Naive B cell (primary cell): ENCODE data around the gene CP. TPM values are rescaled to one million over a fixed set of nuclear protein-coding genes. Genes with fewer than 3 reads are reported as not detected.
"Not testable (repeated sequence)": the region's sequence is repeated elsewhere in the genome, so short reads cannot be mapped to it uniquely, and the experiment has no call there.

Experiments used
- ATAC-seq, 2 donors: fragments of 150-1000 bp; cut with Tn5 transposase; 2 replicates each; pipeline ENCODE4 v1.10.0; 2021; ENCODE audit warnings: low read depth in 2 of 2, mild to moderate bottlenecking in 2 of 2, moderate library complexity in 2 of 2
- DNase-seq: peaks from one replicate; pipeline ENCODE4 v3.0.0; 2022
- H3K27ac Mint-ChIP-seq, 6 donors: one replicate each; pipeline ENCODE4 v1.8.0; 2020 to 2022; ENCODE audit warnings: mild to moderate bottlenecking in 6 of 6, mixed read lengths in 6 of 6, moderate library complexity in 5 of 6, inconsistent platforms in 2 of 6
- H3K27me3 Mint-ChIP-seq, 3 donors: one replicate each; pipeline ENCODE4 v1.8.0; 2021 to 2022; ENCODE audit warnings: mixed read lengths in 3 of 3, mild to moderate bottlenecking in 1 of 3
- H3K36me3 Mint-ChIP-seq, 2 donors: one replicate each; pipeline ENCODE4 v1.8.0; 2020 to 2022; ENCODE audit warnings: mixed read lengths in 2 of 2, inconsistent platforms in 1 of 2, mild to moderate bottlenecking in 1 of 2
- H3K4me1 Mint-ChIP-seq, 3 donors: one replicate each; pipeline ENCODE4 v1.8.0; 2020 to 2022; ENCODE audit warnings: mixed read lengths in 3 of 3, inconsistent platforms in 1 of 3, mild to moderate bottlenecking in 1 of 3, moderate library complexity in 1 of 3
- H3K4me3 Mint-ChIP-seq, 8 donors: one replicate each; pipeline ENCODE4 v1.8.0; 2020 to 2022; ENCODE audit warnings: mild to moderate bottlenecking in 8 of 8, mixed read lengths in 8 of 8, moderate library complexity in 8 of 8, inconsistent platforms in 2 of 8
- H3K9me3 Mint-ChIP-seq, 7 donors: one replicate each; pipeline ENCODE4 v1.8.0; 2020 to 2022; ENCODE audit warnings: mixed read lengths in 7 of 7, mild to moderate bottlenecking in 5 of 7, inconsistent platforms in 2 of 7, moderate library complexity in 1 of 7
- polyA plus RNA-seq, 6 donors: library from polyadenylated mRNA; unstranded; fragments of 300-500 nt; fragmentation: Illumina TruSeq; gene quantifications; one replicate each; pipeline ENCODE4 v1.2.3, GENCODE V29; 2021; ENCODE audit warnings: low read depth in 6 of 6

Gene CP
- polyA plus RNA-seq, 6 donors from 2014 or later: 0.36 to 1.1 (median 0.63) TPM; not detected in 2

GRCh38 chr3:149245738-149246451 is 24.3 kb upstream of the CP start:
- peak overlapping the region; percentile 51 to 94 (median 77) for H3K27ac Mint-ChIP-seq
- peak; percentile 66 to 69 for ATAC-seq
- no peaks in the 10 kb centered on the region for H3K9me3 Mint-ChIP-seq
- H3K4me3 Mint-ChIP-seq: peak overlapping the region; percentile 4 to 89 (median 64)
- peaks cover 0 to 5% (median 0%) of the 10 kb centered on the region in 3 donors for H3K27me3 Mint-ChIP-seq
- peak; percentile 44 for DNase-seq
- H3K36me3 Mint-ChIP-seq: no peaks in the 10 kb centered on the region
- H3K4me1 Mint-ChIP-seq: peaks cover 47 to 57% (median 55%) of the 10 kb centered on the region in 3 donors

- Mint-ChIP-seq H3K36me3 (no peaks in the 10 kb centered on the region), H3K9me3 (no peaks in the 10 kb centered on the region), H3K4me3 (peak overlapping the region in 4 of 8 donors; percentile 3 to 75 (median 38)), H3K4me1 (peaks cover 38 to 49% (median 44%) of the 10 kb centered on the region in 3 donors), H3K27ac (peak overlapping the region in 4 of 6 donors; percentile 7 to 83 (median 38)), H3K27me3 (no peaks in the 10 kb centered on the region)
- peak; percentile 92 to 93 for ATAC-seq
- peak; percentile 70 for DNase-seq
Observed at GRCh38 chr3:149243540-149243939, 21.9 kb upstream of the CP start.

GRCh38 chr3:149239357-149239936 is 17.8 kb upstream of the CP start:
- H3K27me3 Mint-ChIP-seq: no peaks in the 10 kb centered on the region
- H3K4me1 Mint-ChIP-seq: peaks cover 17 to 21% (median 18%) of the 10 kb centered on the region in 3 donors
- H3K27ac Mint-ChIP-seq: no peak overlapping the region
- no peaks in the 10 kb centered on the region for H3K36me3 Mint-ChIP-seq
- ATAC-seq (no peak), DNase-seq (no peak)
- H3K9me3 Mint-ChIP-seq: peaks cover 0 to 2% (median 0%) of the 10 kb centered on the region in 7 donors
- no peak overlapping the region for H3K4me3 Mint-ChIP-seq

- H3K36me3 Mint-ChIP-seq, H3K27ac Mint-ChIP-seq, H3K4me3 Mint-ChIP-seq, ATAC-seq, H3K9me3 Mint-ChIP-seq, DNase-seq, H3K27me3 Mint-ChIP-seq: not testable (repeated sequence)
- H3K4me1 Mint-ChIP-seq: peaks cover 6 to 11% (median 10%) of the 10 kb centered on the region in 3 donors
Observed at GRCh38 chr3:149238268-149238667, 16.6 kb upstream of the CP start.

- Mint-ChIP-seq H3K27ac (no peak overlapping the region), H3K36me3 (no peaks in the 10 kb centered on the region), H3K4me1 (peaks cover 0 to 5% (median 4%) of the 10 kb centered on the region in 3 donors), H3K27me3 (peaks cover 0 to 5% (median 0%) of the 10 kb centered on the region in 3 donors), H3K9me3 (peaks cover 0 to 2% (median 0%) of the 10 kb centered on the region in 7 donors), H3K4me3 (no peak overlapping the region)
- DNase-seq (no peak), ATAC-seq (no peak)
Observed at GRCh38 chr3:149235599-149236424, 14.2 kb upstream of the CP start.

- no peak overlapping the region for H3K27ac Mint-ChIP-seq
- ATAC-seq (no peak), DNase-seq (no peak)
- H3K4me1 Mint-ChIP-seq: peaks cover 0 to 5% (median 4%) of the 10 kb centered on the region in 3 donors
- peaks cover 0 to 5% (median 3%) of the 10 kb centered on the region in 3 donors for H3K27me3 Mint-ChIP-seq
- H3K36me3 Mint-ChIP-seq: no peaks in the 10 kb centered on the region
- H3K4me3 Mint-ChIP-seq: no peak overlapping the region
- H3K9me3 Mint-ChIP-seq: peaks cover 0 to 2% (median 0%) of the 10 kb centered on the region in 7 donors
Observed at GRCh38 chr3:149234671-149235245, 13.1 kb upstream of the CP start.

- Mint-ChIP-seq H3K36me3 (no peaks in the 10 kb centered on the region), H3K27ac (no peak overlapping the region), H3K27me3 (peaks cover 0 to 5% (median 3%) of the 10 kb centered on the region in 3 donors), H3K9me3 (peaks cover 0 to 2% (median 0%) of the 10 kb centered on the region in 7 donors), H3K4me1 (peaks cover 0 to 5% (median 4%) of the 10 kb centered on the region in 3 donors), H3K4me3 (no peak overlapping the region)
- ATAC-seq (no peak), DNase-seq (no peak)
Observed at GRCh38 chr3:149233323-149233722, 11.7 kb upstream of the CP start.

GRCh38 chr3:149231871-149232270 is 10.2 kb upstream of the CP start:
- Mint-ChIP-seq H3K4me3 (no peak overlapping the region), H3K4me1 (peaks cover 0 to 5% (median 4%) of the 10 kb centered on the region in 3 donors), H3K27me3 (peaks cover 0 to 5% (median 3%) of the 10 kb centered on the region in 3 donors), H3K36me3 (no peaks in the 10 kb centered on the region), H3K9me3 (no peaks in the 10 kb centered on the region), H3K27ac (peak overlapping the region in 1 of 6 donors; percentile 56)
- DNase-seq (no peak), ATAC-seq (no peak)

- DNase-seq (no peak), ATAC-seq (no peak)
- Mint-ChIP-seq H3K36me3 (no peaks in the 10 kb centered on the region), H3K27me3 (peaks cover 0 to 5% (median 3%) of the 10 kb centered on the region in 3 donors), H3K9me3 (no peaks in the 10 kb centered on the region), H3K4me3 (no peak overlapping the region), H3K4me1 (peaks cover 13 to 23% (median 15%) of the 10 kb centered on the region in 3 donors), H3K27ac (no peak overlapping the region)
Observed at GRCh38 chr3:149227591-149228268, 6.1 kb upstream of the CP start.

- Mint-ChIP-seq H3K9me3 (no peaks in the 10 kb centered on the region), H3K27me3 (peaks cover 0 to 5% (median 3%) of the 10 kb centered on the region in 3 donors), H3K27ac (no peak overlapping the region), H3K36me3 (no peaks in the 10 kb centered on the region), H3K4me3 (no peak overlapping the region), H3K4me1 (peaks cover 13 to 23% (median 15%) of the 10 kb centered on the region in 3 donors)
- ATAC-seq (no peak), DNase-seq (no peak)
Observed at GRCh38 chr3:149226776-149227175, 5.1 kb upstream of the CP start.

GRCh38 chr3:149224736-149225594 is 3.3 kb upstream of the CP start:
- ATAC-seq (peak; percentile 55 to 58), DNase-seq (no peak)
- peaks cover 13 to 23% (median 15%) of the 10 kb centered on the region in 3 donors for H3K4me1 Mint-ChIP-seq
- peak overlapping the region; percentile 49 to 91 (median 76) for H3K4me3 Mint-ChIP-seq
- H3K27ac Mint-ChIP-seq: peak overlapping the region in 5 of 6 donors; percentile 12 to 68 (median 43)
- no peaks in the 10 kb centered on the region for H3K27me3 Mint-ChIP-seq
- no peaks in the 10 kb centered on the region for H3K9me3 Mint-ChIP-seq
- H3K36me3 Mint-ChIP-seq: no peaks in the 10 kb centered on the region

- no peak for DNase-seq
- Mint-ChIP-seq H3K27ac (no peak overlapping the region), H3K36me3 (no peaks in the 10 kb centered on the region), H3K27me3 (no peaks in the 10 kb centered on the region), H3K4me1 (peaks cover 13 to 23% (median 15%) of the 10 kb centered on the region in 3 donors), H3K4me3 (peak overlapping the region in 1 of 8 donors; percentile 7), H3K9me3 (peaks cover 0 to 3% (median 0%) of the 10 kb centered on the region in 7 donors)
- no peak for ATAC-seq
Observed at GRCh38 chr3:149223461-149223820, 1.8 kb upstream of the CP start.
